Dendritic cell treated with granulocyte-macrophage colony-stimulating factor and Interleukin-4, amounts not matched to agents 40 ng/mL and 50 ng/mL, for 4 days (primary cell): Measurements from ENCODE around the gene TGM1.
A peak's percentile ranks its signal among the peaks of the same experiment; 100 is the strongest.

ENCODE experiments used
- H3K27ac Mint-ChIP-seq: one replicate; pipeline ENCODE4 v1.8.0; 2022; ENCODE audit warnings: mild to moderate bottlenecking, mixed read lengths
- H3K27me3 Mint-ChIP-seq: one replicate; pipeline ENCODE4 v1.8.0; 2022; ENCODE audit warnings: mild to moderate bottlenecking, mixed read lengths
- H3K36me3 Mint-ChIP-seq: one replicate; pipeline ENCODE4 v1.8.0; 2022; ENCODE audit warnings: low read depth, mixed read lengths
- H3K4me1 Mint-ChIP-seq: one replicate; pipeline ENCODE4 v1.8.0; 2022; ENCODE audit warnings: low read depth, mixed read lengths
- H3K4me3 Mint-ChIP-seq: one replicate; pipeline ENCODE4 v1.8.0; 2022; ENCODE audit warnings: mild to moderate bottlenecking, moderate library complexity, mixed read lengths
- H3K9me3 Mint-ChIP-seq: one replicate; pipeline ENCODE4 v1.8.0; 2022; ENCODE audit warnings: mixed read lengths
- intact Hi-C: fragments of 100-400 bp; cut with micrococcal nuclease; formaldehyde crosslinking; loops from one replicate; pipeline ENCODE4 v1.15.0; 2022

The TGM1 gene

DNA sequence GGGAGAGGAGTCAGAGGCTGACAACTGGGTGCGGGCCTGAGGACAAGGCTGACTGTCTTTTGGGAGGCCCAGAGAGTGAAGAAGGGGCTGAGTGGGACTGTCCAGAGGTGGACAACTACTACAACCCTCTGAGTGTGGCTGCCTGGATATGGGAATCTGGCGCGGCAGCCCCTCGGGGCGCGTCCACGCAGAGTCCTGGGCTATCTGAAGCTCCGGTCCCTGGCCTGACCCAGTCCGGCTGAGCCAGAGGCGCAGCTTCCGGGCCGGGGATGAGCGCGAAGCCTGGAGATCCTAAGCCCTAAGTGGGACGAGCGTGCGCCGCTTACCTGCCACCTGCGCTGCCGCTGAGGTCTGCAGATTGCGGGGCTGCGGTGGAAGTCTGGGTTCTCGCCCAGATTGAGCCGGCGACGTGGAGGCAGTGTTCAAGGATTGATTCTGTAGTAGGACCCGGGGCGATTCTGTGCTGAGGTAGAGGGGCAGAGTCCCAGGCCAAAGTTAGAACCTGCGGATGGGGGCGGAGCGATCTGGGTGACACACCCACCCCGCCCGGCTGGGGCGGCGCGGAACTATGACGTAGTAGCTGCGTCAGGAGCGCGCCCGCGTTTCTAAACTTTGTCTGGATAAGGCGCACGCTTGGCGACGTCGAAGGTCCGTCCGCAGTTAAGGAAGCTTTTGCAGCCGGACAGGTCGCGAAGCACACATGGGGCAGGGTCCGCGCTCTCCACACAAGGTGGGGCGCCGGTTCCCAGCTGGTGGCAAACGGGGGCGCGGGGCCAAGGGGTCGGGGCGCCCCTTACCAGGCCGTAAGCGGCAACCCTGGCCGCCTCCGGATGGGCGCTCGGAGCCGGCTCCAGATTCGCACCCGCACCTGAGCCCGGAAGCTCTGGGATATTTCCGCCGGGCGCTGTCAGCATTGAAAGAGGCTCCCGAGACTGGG lies 36.5 kb upstream of the TGM1 start, which contains the start of the genes DHRS1 and NOP9:
DHRS1 (minus strand) TSS at position 526 of the 937 bp plus-strand sequence. CDS start 674 bp downstream, outside the sequence.
NOP9 (plus strand) TSS at position 596 of the 937 bp plus-strand sequence; CDS start at position 701, 105 bp downstream.
- no peaks in the 10 kb centered on the region for H3K27me3 Mint-ChIP-seq
- H3K4me1 Mint-ChIP-seq = peaks cover 43% of the 10 kb centered on the region
- H3K27ac Mint-ChIP-seq = peak within 1 kb of the TSS; percentile 88
- intact Hi-C loops = no loop called here
- no peaks in the 10 kb centered on the region for H3K9me3 Mint-ChIP-seq
- peaks cover 81% of the 10 kb centered on the region for H3K36me3 Mint-ChIP-seq
- peak within 1 kb of the TSS; percentile 88 for H3K4me3 Mint-ChIP-seq

DNA sequence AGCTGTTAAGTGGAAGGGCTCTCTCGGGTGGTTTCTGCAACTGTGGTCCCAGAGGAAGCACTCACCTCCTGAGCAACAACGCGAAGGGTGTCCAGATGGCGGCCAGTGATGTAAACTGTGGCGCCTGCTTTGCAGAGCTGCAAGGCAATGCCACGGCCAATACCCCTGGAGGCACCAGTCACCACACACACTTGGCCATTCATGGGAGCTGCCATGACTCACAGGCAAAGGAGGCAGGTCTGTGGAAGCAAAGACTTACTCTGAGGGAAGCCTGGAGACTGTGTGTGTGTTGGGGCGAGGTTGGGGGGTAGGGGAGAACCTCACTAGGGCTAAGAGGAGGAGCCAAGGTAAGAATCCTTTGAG lies 35.9 kb upstream of the TGM1 start:
- Mint-ChIP-seq H3K4me1 (peaks cover 43% of the 10 kb centered on the region), H3K9me3 (no peaks in the 10 kb centered on the region), H3K27me3 (no peaks in the 10 kb centered on the region), H3K36me3 (peaks cover 79% of the 10 kb centered on the region), H3K4me3 (peak overlapping the region; percentile 88), H3K27ac (peak overlapping the region; percentile 88)
- intact Hi-C loops = no loop called here

DNA sequence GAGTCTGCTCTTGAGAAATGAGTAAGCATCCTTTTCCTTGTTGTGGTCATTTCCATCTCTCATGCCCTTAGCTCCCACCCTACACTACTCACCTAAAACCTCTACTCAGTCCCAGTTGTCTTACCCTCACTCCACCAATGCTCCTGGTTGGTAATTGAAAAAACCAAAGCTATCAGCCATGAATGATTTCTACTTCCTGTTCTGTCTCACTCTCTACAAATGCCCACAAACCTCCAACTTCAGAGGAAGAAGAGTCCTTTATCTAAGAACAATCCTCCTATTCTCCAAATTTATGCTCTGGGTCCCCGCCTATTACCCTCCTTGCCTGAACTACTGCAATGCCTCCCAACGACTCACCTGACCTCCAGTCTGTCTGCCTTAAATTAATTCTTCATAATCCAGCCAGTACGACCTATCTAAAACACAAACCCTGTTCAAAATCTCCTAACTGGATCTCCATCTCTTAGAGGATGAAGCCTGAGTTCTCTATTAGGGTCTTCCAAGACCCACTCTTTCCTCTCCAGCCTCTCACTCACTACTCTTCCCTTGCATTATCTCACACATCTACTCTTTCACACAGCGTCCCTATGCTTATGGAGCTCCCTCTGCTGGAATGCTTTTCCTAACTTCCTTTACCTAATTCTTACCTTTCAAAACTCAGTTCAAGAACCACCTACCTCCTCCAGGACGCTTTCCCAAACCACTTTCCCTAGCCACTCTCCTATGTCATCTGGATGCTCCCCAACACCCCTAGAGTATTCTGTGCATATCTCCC lies 34.4 kb upstream of the TGM1 start:
- H3K27ac Mint-ChIP-seq = peak overlapping the region; percentile 64
- intact Hi-C loops = loop anchor here (1.0 kb wide), 2 partner anchors 18 to 54 kb away; no protein-coding TSS in a partner anchor
- H3K4me1 Mint-ChIP-seq = peaks cover 43% of the 10 kb centered on the region
- H3K4me3 Mint-ChIP-seq = peak overlapping the region; percentile 10
- no peaks in the 10 kb centered on the region for H3K27me3 Mint-ChIP-seq
- peaks cover 72% of the 10 kb centered on the region for H3K36me3 Mint-ChIP-seq
- H3K9me3 Mint-ChIP-seq = no peaks in the 10 kb centered on the region

DNA sequence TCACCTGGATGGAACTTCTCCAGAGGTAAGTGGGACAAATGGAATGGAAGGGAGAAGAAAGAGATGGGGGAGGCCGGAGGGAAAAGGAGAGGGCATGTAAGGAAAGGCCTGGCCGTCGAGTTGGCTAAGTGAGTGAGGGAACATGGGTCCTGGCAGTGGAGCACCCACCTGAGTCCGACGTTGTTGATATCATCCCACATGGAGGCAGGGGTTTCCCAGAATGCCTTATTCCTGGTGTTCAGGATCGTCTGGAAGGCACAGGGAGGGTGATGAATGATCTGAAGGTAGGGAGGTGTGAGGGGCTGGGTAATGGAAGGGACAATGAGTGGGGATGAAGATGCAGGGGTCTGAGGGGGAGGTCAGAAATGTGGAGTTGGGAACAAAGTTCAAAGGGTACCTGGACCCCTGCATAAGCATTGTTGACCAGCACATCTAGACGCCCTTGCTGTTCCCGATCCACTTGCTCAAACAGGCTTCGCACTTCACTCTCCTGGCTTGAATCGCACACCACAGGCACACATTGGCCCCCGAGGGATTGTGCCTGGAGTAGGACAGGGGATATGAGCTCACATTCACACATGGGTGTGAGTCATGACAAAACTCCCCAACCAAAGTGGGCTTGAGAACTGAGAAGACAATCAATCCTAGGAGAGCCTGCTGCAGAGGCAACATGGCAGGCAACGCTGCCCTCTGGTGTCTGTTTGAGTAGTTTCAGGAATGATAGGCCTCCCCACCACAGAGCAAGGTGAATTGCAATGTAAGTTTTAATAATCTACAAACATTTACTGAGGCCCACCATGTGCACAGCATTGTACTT lies 33.6 kb upstream of the TGM1 start:
- H3K9me3 Mint-ChIP-seq = no peaks in the 10 kb centered on the region
- intact Hi-C loops = loop anchor here (1.0 kb wide), 2 partner anchors 17 to 53 kb away; no protein-coding TSS in a partner anchor
- peaks cover 72% of the 10 kb centered on the region for H3K36me3 Mint-ChIP-seq
- H3K27ac Mint-ChIP-seq = peak overlapping the region; percentile 64
- H3K4me3 Mint-ChIP-seq = no peak overlapping the region
- peaks cover 38% of the 10 kb centered on the region for H3K4me1 Mint-ChIP-seq
- no peaks in the 10 kb centered on the region for H3K27me3 Mint-ChIP-seq

- Mint-ChIP-seq H3K27ac (no peak overlapping the region), H3K36me3 (peaks cover 70% of the 10 kb centered on the region), H3K4me1 (peaks cover 21% of the 10 kb centered on the region), H3K4me3 (no peak overlapping the region), H3K9me3 (no peaks in the 10 kb centered on the region), H3K27me3 (no peaks in the 10 kb centered on the region)
- intact Hi-C loops = no loop called here
Observed at GRCh38 chr14:24293525-24293924, 30.5 kb upstream of the TGM1 start.

DNA sequence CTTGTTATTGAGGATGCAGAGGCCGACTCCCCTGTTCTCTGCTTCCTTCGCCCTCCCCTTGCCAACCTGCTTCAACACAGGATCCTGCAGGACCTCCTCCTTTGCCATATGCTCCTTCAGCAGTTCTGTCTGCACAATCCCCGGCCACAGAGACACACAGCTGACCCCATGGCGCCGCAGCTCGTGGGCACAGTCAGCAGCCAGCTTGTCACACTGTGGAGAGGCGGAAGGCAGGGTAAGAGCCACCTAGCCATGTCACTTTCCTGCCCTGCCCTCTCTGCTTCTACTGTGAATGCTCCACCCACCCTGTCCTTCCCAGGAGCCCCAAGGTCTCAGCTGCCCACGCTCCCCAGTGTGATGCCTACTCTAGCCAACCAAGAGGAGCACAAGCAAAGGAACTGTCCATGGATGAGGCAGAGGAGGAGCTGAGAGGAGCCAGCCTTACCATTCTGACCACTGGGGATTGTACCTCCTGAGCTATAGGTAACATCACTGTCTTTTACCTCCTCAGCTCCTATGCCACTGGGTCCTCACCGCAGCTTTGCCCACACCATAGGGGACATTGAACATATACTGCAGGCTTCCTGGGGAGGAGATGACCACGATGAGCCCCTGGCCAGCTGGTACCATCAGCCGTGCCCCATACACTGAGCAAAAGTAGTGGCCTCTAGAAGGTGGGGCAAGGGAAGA lies 29.3 kb upstream of the TGM1 start:
- Mint-ChIP-seq H3K27me3 (no peaks in the 10 kb centered on the region), H3K27ac (no peak overlapping the region), H3K36me3 (peaks cover 70% of the 10 kb centered on the region), H3K9me3 (no peaks in the 10 kb centered on the region), H3K4me3 (no peak overlapping the region), H3K4me1 (peaks cover 24% of the 10 kb centered on the region)
- intact Hi-C loops = no loop called here

DNA sequence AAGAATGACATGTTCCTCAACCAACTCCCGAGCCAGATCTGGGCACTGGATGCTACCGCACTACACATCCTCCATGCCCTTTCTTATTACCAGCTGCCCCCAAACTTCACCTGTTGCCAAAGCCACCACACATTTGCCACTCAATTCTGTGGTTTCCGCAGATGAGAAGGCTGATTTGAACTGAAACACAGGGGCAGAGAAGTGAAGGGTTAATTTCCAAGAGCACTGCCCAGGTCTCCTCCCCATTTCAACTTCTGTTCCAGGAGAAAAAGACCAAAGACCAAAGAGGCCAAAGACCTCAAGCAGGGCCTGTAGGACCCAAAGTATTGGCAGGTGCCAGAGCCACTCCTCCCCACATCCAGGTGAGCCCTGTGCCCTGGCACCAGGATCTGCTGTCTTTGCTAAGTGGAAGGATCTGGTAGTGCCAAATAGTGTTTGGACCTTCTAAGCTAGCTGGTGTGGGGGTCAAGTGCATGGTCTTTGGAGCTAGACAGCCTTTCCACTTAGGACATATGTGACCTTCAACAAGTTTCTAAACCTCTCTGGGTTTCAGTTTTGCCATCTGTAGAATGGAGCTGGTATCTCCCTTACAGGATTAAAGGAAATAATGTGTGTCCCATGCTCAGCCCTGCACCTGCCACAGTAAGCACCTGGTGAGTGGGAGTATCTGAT lies 28.6 kb upstream of the TGM1 start:
- Mint-ChIP-seq H3K27me3 (no peaks in the 10 kb centered on the region), H3K4me3 (no peak overlapping the region), H3K9me3 (no peaks in the 10 kb centered on the region), H3K36me3 (peaks cover 67% of the 10 kb centered on the region), H3K4me1 (peaks cover 18% of the 10 kb centered on the region), H3K27ac (peak overlapping the region; percentile 8)
- intact Hi-C loops = no loop called here

DNA sequence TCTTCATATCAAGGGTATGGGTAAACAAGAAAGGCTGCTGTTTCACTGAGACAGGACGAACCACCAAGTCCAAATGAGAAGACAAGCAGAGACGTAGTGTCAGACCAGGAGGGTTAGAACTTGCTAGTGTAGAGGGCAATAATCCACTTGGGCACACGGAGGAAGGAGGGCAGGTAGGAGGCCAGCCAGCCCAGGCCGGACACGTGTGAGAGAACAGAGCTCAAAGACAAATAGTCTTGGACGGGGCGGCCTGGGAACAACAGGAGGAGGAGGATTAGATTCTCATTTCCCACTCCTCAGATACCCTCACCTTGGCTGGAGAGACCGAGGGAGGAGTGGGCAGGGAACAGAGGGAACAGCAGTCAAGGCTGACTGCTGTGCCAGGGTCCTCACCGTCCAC lies 27.8 kb upstream of the TGM1 start:
- peak overlapping the region; percentile 8 for H3K27ac Mint-ChIP-seq
- H3K4me1 Mint-ChIP-seq = peaks cover 11% of the 10 kb centered on the region
- peaks cover 59% of the 10 kb centered on the region for H3K36me3 Mint-ChIP-seq
- H3K4me3 Mint-ChIP-seq = no peak overlapping the region
- no peaks in the 10 kb centered on the region for H3K27me3 Mint-ChIP-seq
- H3K9me3 Mint-ChIP-seq = no peaks in the 10 kb centered on the region
- intact Hi-C loops = no loop called here

DNA sequence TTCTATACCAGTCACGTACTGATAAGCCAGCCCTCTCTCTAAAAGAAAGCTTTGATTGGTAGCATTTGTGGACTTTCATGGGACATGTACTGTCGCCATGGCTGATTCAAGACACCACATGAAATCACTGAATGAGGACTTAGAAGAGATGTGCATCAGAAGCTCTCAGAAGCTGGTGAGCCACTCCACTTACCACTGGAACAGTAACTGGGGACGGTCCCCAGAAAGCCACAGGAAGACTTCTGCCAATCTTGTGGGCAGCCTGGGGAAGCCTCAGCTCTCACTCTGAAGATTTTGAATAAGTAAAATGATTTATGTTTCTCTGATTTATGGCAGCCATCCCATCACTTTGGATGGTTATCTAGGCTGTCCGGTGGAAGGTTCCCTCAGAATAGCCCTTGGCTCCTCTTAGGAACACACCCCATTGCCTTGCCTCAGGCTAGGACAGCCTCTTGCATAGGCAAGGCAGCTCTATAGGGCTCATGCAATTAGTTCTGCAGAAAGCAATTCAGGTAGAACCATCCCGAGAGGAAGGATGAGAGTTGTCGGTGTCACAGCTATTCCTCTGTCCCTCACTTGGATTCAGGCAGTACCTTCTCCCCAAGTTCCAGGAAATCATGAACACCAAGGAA lies 26.8 kb upstream of the TGM1 start:
- no peak overlapping the region for H3K4me3 Mint-ChIP-seq
- peaks cover 11% of the 10 kb centered on the region for H3K4me1 Mint-ChIP-seq
- intact Hi-C loops = no loop called here
- H3K27me3 Mint-ChIP-seq = no peaks in the 10 kb centered on the region
- no peaks in the 10 kb centered on the region for H3K9me3 Mint-ChIP-seq
- no peak overlapping the region for H3K27ac Mint-ChIP-seq
- H3K36me3 Mint-ChIP-seq = peaks cover 49% of the 10 kb centered on the region

DNA sequence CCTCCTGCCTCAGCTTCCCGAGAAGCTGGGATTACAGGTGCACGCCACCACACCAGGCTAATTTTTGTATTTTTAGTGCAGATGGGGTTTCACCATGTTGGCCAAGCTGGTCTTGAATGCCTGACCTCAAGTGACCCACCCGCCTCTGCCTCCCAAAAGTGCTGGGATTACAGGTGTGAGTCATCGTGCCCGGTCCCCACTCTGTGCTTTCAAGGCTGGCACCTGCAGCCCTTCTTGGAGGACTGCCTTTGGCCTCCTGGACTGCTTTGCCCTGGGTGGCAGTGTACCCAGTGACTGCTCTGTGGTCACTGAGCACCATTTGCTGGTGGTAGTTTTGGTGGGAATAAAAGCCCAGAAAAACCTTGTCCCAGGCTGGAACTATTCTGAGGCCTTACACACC lies 24.0 kb upstream of the TGM1 start:
- no peaks in the 10 kb centered on the region for H3K9me3 Mint-ChIP-seq
- no peaks in the 10 kb centered on the region for H3K27me3 Mint-ChIP-seq
- intact Hi-C loops = no loop called here
- H3K36me3 Mint-ChIP-seq = peaks cover 30% of the 10 kb centered on the region
- H3K4me1 Mint-ChIP-seq = peaks cover 31% of the 10 kb centered on the region
- H3K4me3 Mint-ChIP-seq = no peak overlapping the region
- peak overlapping the region; percentile 23 for H3K27ac Mint-ChIP-seq

DNA sequence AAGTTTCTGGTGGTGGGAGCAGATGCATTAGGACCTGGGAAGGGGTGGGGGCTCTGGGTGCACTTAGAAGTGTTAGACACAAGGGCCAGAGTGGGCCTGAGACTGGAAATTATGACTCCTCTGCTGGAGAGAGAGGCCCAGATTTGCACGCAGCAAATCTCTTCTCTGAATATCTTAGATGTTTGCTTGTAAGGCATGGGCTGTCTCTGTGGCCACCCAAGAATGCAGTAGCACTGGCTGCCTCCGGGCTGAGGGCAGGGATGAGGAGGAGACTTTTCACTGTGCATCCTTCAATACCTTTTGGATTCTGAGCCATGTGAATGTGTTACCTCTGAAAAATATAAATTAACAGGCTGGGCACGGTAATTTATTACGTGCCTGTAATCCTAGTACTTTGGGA lies 22.4 kb upstream of the TGM1 start:
- intact Hi-C loops = no loop called here

GRCh38 chr14:24284501-24285035 lies 21.6 kb upstream of the TGM1 start:
- Mint-ChIP-seq H3K27me3 (no peaks in the 10 kb centered on the region), H3K27ac (peak overlapping the region; percentile 73), H3K4me3 (no peak overlapping the region), H3K9me3 (no peaks in the 10 kb centered on the region), H3K4me1 (peaks cover 56% of the 10 kb centered on the region), H3K36me3 (peaks cover 6% of the 10 kb centered on the region)
- intact Hi-C loops = no loop called here

More for the DNA sequence above, 22.4 kb upstream of the TGM1 start:
- H3K27ac Mint-ChIP-seq = peak overlapping the region; percentile 73
- no peaks in the 10 kb centered on the region for H3K27me3 Mint-ChIP-seq
- H3K4me3 Mint-ChIP-seq = no peak overlapping the region
- no peaks in the 10 kb centered on the region for H3K9me3 Mint-ChIP-seq
- peaks cover 14% of the 10 kb centered on the region for H3K36me3 Mint-ChIP-seq
- peaks cover 48% of the 10 kb centered on the region for H3K4me1 Mint-ChIP-seq
